Thoracic aorta (tissue), 2 donors: ENCODE results near the gene DGKB. TPM values are rescaled to one million over a fixed set of nuclear protein-coding genes. Genes with fewer than 3 reads are reported as not detected.

ENCODE experiments used
- ATAC-seq: fragments of 150-250 bp; one replicate; pipeline ENCODE4 v1.8.0; 2017; ENCODE audit warnings: low read depth; ENCODE audit not compliant: insufficient number of reproducible peaks, low FRiP score
- DNase-seq: peaks from one replicate; pipeline ENCODE4 v3.0.0-alpha.2; 2020; ENCODE audit warnings: low spot score
- H3K27ac ChIP-seq, 2 donors: fragments of 200-600 bp; sonication (generic); 1 replicate in 1 of 2; 2 replicates in 1 of 2; pipeline ENCODE4 v1.5.1; 2016; ENCODE audit warnings: mild to moderate bottlenecking in 2 of 2, moderate library complexity in 2 of 2
- H3K27me3 ChIP-seq: fragments of 200-600 bp; sonication (generic); replicated peaks from 2 replicates; pipeline ENCODE4 v1.6.0; 2016; ENCODE audit warnings: mild to moderate bottlenecking; ENCODE audit not compliant: insufficient read depth
- H3K36me3 ChIP-seq: fragments of 200-600 bp; sonication (generic); one replicate; pipeline ENCODE4 v1.5.1; 2016
- H3K4me1 ChIP-seq, 2 donors: fragments of 200-600 bp; sonication (generic); 1 replicate in 1 of 2; 2 replicates in 1 of 2; pipeline versions ENCODE4 v1.5.1 to v1.6.0; 2016; ENCODE audit warnings: low read depth in 2 of 2, mild to moderate bottlenecking in 1 of 2; ENCODE audit not compliant: control insufficient read depth in 1 of 2
- H3K4me3 ChIP-seq: fragments of 200-600 bp; sonication (generic); 2 replicates; pipeline ENCODE4 v1.5.1; 2016; ENCODE audit warnings: mild to moderate bottlenecking
- H3K9me3 ChIP-seq: fragments of 200-600 bp; sonication (generic); 2 replicates; pipeline ENCODE4 v1.5.1; 2016
- CTCF ChIP-seq: fragments of 200-600 bp; sonication (generic); IDR thresholded peaks from one replicate; pipeline ENCODE4 v1.5.1; 2019; ENCODE audit warnings: antibody characterized with exemption
- total RNA-seq, 2 donors: library from RNA; depleted of rRNA; stranded (reverse); fragments of >200 nt; gene quantifications; one replicate each; pipeline versions ENCODE4 v1.1.0 to v1.2.3, GENCODE V29; 2016

The DGKB gene
- total RNA-seq, 2 donors from 2014 or later, result 0.56 TPM; not detected in 1

GRCh38 chr7:14793151-14793550 lies 109.4 kb downstream of the DGKB start:
- Histone ChIP-seq H3K9me3 (no peaks in the 10 kb centered on the region), H3K4me1 (no peaks in the 10 kb centered on the region), H3K36me3 (no peaks in the 10 kb centered on the region), H3K4me3 (no peak overlapping the region), H3K27me3 (no peaks in the 10 kb centered on the region), H3K27ac (no peak overlapping the region)
- no peak for TF ChIP-seq CTCF
- ATAC-seq (no peak), DNase-seq (no peak)

GRCh38 chr7:14787551-14787950 lies 115.0 kb downstream of the DGKB start:
- Histone ChIP-seq H3K4me3 (no peak overlapping the region), H3K4me1 (no peaks in the 10 kb centered on the region), H3K9me3 (no peaks in the 10 kb centered on the region), H3K36me3 (no peaks in the 10 kb centered on the region), H3K27me3 (no peaks in the 10 kb centered on the region), H3K27ac (no peak overlapping the region)
- ATAC-seq (no peak), DNase-seq (no peak)
- TF ChIP-seq CTCF, result no peak

- Histone ChIP-seq H3K27ac (no peak overlapping the region), H3K27me3 (no peaks in the 10 kb centered on the region), H3K36me3 (no peaks in the 10 kb centered on the region), H3K4me3 (no peak overlapping the region), H3K4me1 (no peaks in the 10 kb centered on the region), H3K9me3 (no peaks in the 10 kb centered on the region)
- DNase-seq (no peak), ATAC-seq (no peak)
- no peak for TF ChIP-seq CTCF
These were observed 116.1 kb downstream of the DGKB start for GRCh38 chr7:14786314-14786895.

GRCh38 chr7:14777806-14778205 lies 124.7 kb downstream of the DGKB start:
- Histone ChIP-seq H3K4me1 (no peaks in the 10 kb centered on the region), H3K4me3 (no peak overlapping the region), H3K27ac (no peak overlapping the region), H3K9me3 (no peaks in the 10 kb centered on the region), H3K36me3 (no peaks in the 10 kb centered on the region), H3K27me3 (no peaks in the 10 kb centered on the region)
- DNase-seq (no peak), ATAC-seq (no peak)
- TF ChIP-seq CTCF, result no peak

GRCh38 chr7:14776266-14776665 lies 126.3 kb downstream of the DGKB start:
- Histone ChIP-seq H3K27ac (no peak overlapping the region), H3K36me3 (no peaks in the 10 kb centered on the region), H3K9me3 (no peaks in the 10 kb centered on the region), H3K4me3 (no peak overlapping the region), H3K27me3 (no peaks in the 10 kb centered on the region), H3K4me1 (no peaks in the 10 kb centered on the region)
- ATAC-seq (no peak), DNase-seq (no peak)
- no peak for TF ChIP-seq CTCF
